ENCODE data around the gene TMEM63C.
"Not testable (repeated sequence)": the region's sequence is repeated elsewhere in the genome, so short reads cannot be mapped to it uniquely, and the experiment has no call there.

The TMEM63C gene

GRCh38 chr14:77154421-77154820 is 27.2 kb upstream of the TMEM63C start:
- no peak for DNase-seq (ENCODE audit: low spot score)

DNA sequence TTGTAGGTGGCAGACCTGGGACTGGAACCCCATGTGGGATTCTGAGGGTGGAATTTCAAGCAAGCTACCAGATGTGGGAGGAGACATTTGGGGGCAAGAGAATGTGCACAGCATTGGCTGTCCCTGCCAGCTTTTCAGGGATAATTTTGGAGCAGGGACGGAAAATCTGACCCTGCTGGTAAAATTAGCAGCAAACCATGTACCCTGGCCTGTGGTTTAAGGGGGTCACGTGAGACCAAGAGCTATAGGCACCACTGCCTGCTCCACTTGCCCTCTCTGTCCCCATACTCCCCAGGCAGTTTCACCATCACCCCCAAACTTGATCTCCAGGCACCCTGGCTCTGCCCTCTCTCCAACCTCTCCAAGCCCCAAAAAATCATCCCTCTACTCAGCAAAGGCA is 26.5 kb upstream of the TMEM63C start:
- DNase-seq (ENCODE audit: low spot score), result no peak

DNA sequence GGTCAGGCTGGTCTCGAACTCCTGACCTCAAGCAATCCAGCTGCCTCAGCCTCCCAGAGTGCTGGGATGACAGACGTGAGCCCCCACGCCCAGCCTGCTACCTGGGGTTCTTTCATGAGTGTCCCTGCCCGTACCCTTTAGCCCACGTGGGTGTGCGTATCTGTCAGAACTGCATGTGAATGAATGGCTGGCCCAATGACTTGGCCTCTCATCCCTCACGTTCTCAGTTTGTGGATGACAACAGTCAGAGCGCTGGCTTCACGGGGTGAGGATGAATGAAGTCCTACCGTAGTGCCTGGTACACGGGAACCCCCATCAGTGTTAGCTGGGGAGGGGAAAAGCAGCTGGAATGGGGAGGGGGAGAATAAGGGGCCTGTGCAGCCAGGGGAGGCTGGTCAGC is 23.9 kb upstream of the TMEM63C start:
- DNase-seq (ENCODE audit: low spot score), result no peak

- peak; percentile 81 for DNase-seq (ENCODE audit: low spot score)
Measured at GRCh38 chr14:77158175-77158881, 23.3 kb upstream of the TMEM63C start.

GRCh38 chr14:77158882-77159255 is 22.7 kb upstream of the TMEM63C start:
- DNase-seq (ENCODE audit: low spot score), result no peak

DNA sequence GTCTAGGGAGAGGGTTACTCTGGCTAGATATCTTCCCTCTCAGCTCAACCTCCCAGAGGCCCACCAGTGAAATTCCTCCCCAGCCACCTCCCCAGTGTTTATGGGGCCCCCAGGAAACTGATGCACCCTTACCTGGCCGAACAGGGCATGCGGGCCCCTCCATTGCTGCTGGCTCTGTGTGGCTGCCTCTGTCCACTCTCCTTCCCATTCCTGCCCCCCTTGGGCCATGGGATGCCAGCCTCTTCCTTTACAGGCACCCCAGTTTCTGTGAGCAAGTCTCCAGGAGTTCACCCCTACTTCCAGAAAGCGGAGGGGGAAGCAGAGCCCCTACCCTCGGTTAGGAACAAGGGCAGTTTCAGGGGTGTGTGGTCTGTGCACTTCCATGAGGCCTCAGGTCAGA is 20.6 kb upstream of the TMEM63C start:
- DNase-seq (ENCODE audit: low spot score), result no peak

GRCh38 chr14:77170045-77170444 is 11.6 kb upstream of the TMEM63C start:
- no peak for DNase-seq (ENCODE audit: low spot score)

DNA sequence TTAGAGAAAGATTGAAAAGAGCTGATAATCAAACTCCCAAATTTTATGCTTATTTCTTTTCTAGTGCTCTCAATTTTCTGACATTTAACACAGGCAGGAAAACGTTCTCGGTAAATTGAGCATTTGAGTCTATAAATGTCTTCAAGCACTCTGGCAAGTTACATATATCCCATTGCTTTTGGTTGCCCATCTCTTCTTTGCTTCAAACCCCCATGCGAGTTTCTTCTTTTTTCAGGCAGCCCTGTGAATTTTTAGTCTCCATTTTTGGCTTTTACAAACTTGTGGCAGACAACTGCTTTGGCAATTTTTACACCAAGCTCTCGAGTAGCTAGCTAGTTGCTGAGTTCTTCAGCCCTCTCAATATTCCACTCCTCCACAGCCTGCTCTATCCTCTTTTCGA is 8.7 kb upstream of the TMEM63C start:
- no peak for DNase-seq (ENCODE audit: low spot score)

- not testable (repeated sequence) for DNase-seq (ENCODE audit: low spot score)
Measured at GRCh38 chr14:77173911-77174617, 7.5 kb upstream of the TMEM63C start.

- DNase-seq (ENCODE audit: low spot score), result no peak
Measured at GRCh38 chr14:77175843-77176242, 5.8 kb upstream of the TMEM63C start.

- no peak for DNase-seq (ENCODE audit: low spot score)
Measured at GRCh38 chr14:77177702-77178101, 3.9 kb upstream of the TMEM63C start.

DNA sequence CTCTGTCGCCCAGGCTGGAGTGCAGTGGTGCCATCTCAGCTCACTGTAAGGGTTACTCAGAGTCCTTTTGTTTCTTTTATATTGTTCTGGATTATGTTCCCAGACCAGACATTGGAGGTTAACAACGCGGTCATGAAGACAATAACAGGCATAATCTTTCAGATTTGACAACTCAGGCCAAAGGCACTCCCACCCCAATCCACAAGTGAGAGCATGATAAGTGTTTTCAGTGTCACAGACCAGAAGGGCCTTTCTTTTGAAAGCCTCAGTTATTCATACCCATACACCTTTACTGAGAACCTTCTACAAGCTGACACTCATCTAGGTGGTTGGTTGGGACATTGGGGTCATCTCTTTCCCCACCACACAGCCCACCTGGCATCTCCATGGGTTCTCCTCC is 2.9 kb upstream of the TMEM63C start:
- no peak for DNase-seq (ENCODE audit: low spot score)

DNA sequence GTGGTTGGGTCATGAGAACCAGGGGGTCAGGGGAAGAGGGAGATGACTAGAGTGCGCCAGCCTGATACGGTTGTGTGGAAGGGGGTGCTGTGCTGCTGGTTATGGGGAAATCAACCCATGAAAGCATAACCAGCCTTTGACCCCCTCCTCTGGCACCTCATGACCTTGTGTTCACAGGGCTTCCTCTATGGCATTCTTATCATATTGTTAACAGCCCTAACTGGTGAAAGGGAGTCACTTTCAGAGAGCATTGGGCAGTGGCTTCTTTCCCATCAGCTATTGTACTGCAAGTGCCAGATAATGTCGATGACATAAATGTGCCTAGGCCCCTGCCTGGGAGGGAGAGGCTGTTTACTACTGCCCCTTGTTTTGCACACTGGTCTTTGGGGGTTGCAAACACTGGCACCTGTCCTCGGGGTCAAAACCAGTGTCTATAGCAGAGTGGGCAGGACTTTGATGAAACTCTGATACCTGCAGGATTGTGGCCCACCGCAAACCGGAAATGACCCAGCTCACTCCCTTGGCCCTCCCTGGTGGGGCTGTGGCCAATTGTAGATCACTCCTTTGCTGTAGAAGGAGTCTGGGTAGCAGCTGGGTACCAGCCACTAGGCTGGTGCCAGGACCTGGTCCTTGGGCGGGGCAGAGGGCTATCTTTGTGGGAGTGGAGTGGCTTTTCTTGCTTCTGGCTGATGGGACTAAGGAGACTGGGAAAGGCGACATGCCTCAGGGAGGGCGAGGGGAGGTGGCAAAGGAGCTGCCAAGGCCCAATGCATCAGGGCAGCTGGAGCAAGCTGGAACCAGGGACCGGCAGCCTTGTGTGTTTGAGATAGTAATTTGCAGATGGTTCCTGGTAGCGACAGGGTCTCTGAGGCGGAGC is 634 bp upstream of the TMEM63C start:
- DNase-seq (ENCODE audit: low spot score), result no peak

DNA sequence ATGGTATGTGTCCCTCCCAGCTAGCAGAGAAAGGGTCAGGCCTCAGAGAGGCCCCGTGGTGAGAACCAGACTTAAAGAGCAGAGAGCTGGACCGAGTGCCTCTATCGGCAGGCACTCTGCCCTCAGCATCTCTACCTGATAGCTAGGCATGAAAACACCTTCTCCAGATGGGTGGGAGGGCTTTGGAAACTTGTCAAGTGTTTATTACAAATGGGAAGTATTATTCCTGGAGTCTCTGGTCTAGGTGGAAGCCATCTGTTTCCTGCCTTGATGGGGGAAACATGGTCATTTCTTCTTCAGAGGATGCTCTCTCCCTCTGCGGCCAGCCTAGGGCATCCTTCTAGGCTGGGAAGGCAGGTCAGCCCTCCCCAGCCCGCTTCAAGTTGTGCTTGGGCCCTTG is 2.3 kb downstream of the TMEM63C start:
- no peak for DNase-seq (ENCODE audit: low spot score)

- no peak for DNase-seq (ENCODE audit: low spot score)
Measured at GRCh38 chr14:77184396-77185092, 2.9 kb downstream of the TMEM63C start.

DNA sequence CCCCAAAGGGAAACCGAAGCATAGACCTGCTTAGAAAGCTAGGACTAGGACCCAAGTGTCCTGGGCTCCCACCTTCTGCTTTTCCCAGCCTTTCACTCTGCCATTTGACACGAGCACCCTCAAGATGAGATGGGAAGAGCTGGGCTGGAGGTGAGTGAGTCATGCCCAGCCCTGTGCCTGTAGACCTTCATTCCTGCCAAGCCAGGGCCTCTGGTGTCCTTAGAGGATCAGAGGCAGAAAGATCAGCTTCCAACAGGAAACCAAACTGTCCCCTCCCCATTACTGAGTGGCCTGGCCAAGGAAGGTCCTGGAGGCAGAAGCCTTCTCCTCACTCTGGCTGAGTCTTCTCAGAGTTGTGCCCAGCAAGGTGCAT is 3.5 kb downstream of the TMEM63C start:
- DNase-seq (ENCODE audit: low spot score), result no peak

DNA sequence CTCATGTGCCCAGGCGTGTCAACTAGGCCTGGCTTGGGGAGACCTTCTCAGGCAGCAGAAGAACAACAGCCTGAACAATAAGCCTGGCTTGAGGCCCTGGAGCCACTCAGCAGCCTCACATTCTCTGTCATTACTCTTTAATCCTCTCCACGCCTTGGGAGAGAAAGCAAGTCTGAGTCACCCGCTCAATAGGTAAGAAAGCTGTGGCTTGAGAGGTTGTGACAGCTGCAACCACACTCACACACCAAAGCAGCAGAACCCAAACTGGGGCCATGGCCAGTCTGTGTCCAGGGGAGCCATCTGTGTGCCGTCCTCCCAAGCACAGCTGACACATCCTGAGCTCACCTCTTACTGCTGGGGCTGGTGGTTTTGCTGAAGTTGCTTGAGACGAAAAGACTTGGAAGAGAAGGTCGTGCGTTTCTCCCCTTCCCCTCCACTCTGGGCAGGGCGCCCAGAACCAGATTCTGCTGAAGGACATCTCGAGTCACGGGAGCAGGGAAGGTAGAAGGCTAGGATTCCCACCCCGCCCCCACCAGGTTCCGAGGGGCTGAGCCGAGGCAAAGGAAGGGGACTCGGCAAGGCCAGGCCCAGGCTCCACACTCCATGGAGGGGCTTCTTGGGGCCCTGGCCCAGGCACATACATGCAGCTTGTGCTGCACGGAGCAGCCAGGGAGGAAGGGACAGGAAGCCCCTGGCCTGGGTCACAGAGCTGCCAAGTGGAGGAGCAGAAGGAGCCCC is 5.5 kb downstream of the TMEM63C start:
- no peak for DNase-seq (ENCODE audit: low spot score)

DNA sequence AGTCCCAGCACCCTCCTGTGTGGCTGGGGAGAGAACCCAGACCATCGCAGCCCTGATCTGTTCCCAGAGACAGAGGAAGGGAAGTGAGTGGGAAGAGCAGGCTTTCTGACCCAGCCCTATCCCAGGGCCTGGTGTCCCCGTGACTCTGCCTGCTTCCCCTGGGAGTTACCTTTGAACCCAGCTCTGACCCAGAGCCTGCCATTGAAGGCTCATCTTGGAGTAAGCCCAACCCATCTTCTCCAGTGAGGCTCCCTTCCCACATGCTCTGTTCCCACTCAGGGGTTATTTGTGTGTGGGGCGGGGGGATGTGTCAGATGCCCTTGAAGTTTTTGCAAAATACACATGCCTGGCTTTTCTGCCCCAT is 6.0 kb downstream of the TMEM63C start:
- no peak for DNase-seq (ENCODE audit: low spot score)

- no peak for DNase-seq (ENCODE audit: low spot score)
Measured at GRCh38 chr14:77189479-77189878, 7.9 kb downstream of the TMEM63C start.

GRCh38 chr14:77190977-77191376 is 9.4 kb downstream of the TMEM63C start:
- no peak for DNase-seq (ENCODE audit: low spot score)

DNA sequence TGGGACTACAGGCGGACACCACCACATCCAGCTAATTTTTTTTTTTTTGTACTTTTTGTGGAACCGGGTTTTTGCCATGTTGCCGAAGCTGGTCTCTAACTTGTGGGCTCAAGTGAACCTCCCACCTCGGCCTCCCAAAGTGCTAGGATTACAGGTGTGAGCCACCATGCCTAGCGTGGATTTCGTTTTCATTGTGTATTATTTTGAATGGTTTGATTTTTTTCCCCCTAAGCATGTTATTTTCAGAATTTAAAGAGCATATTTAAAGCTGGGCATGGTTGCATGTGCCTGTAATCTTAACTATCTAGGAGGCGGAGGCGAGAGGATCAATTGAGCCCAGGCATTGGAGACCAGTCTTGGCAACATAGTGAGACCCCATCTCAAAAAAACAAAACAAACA is 13.1 kb downstream of the TMEM63C start:
- DNase-seq (ENCODE audit: low spot score), result no peak

GRCh38 chr14:77195766-77196165 is 14.2 kb downstream of the TMEM63C start:
- no peak for DNase-seq (ENCODE audit: low spot score)
